HepG2 (cell line): ENCODE data around the gene PDZRN4. TPM values are rescaled to one million over a fixed set of nuclear protein-coding genes. Genes with fewer than 3 reads are reported as not detected.

ENCODE experiments used
- ATAC-seq: fragments of 200-7000 bp; cut with Tn5 transposase; 3 replicates; pipeline ENCODE4 v1.9.1; 2020; ENCODE audit warnings: mild to moderate bottlenecking, moderate library complexity
- BruUV-seq: library from RNA; stranded (reverse); fragments of 400-500 nt; replicated peaks from 2 replicates; lab custom pipeline; 2021; lab: Mats Ljungman, UMichigan
- CTCF ChIA-PET: fragments of 300-600 bp; formaldehyde crosslinking; extraction: SDS; loops from one replicate; lab custom pipeline; 2021; ENCODE audit warnings: low total read pairs, inconsistent platforms, low intra/inter-chr PET ratio; lab: Yijun Ruan, JAX
- POLR2A ChIA-PET: fragments of 350-600 bp; sonication (Branson Sonifier 250); formaldehyde crosslinking; loops from one replicate; lab custom pipeline; 2020; ENCODE audit warnings: antibody characterized with exemption, inconsistent platforms; lab: Yijun Ruan, JAX
- DNase-seq: peaks from one replicate; pipeline ENCODE4 v3.0.0-alpha.2; 2015; ENCODE audit warnings: low spot score
- FAIRE-seq: peaks from 3 replicates; lab custom pipeline; 2011; peaks lifted over from hg19 to GRCh38; lab: Jason Lieb, UNC
- H2AFZ ChIP-seq: one replicate; pipeline ENCODE4 v1.6.1; 2011; ENCODE audit warnings: low read length, inconsistent platforms
- H3K27ac ChIP-seq: fragments of 300-600 bp; 3 replicates; pipeline ENCODE4 v1.8.0; 2011; ENCODE audit warnings: mixed run types, mild to moderate bottlenecking, mixed read lengths, low read length, inconsistent platforms; ENCODE audit not compliant: insufficient read depth; ENCODE audit errors: extremely low read length
- H3K27me3 ChIP-seq, 2 experiments: fragments of 200-600 bp in 1 of 2; 2 replicates in 1 of 2; 3 replicates in 1 of 2; pipeline versions ENCODE4 v1.6.0 to v1.8.0; 2011; ENCODE audit warnings: low read length in 2 of 2, mild to moderate bottlenecking in 2 of 2, moderate library complexity in 2 of 2, inconsistent platforms in 1 of 2; ENCODE audit not compliant: insufficient read depth in 2 of 2, control insufficient read depth in 1 of 2
- H3K36me3 ChIP-seq, 2 experiments: fragments of 200-600 bp in 1 of 2; replicated peaks in 1 of 2; 2 replicates in 1 of 2; 3 replicates in 1 of 2; pipeline versions ENCODE4 v1.5.1 to v1.8.0; 2011; ENCODE audit warnings: low read length in 2 of 2, inconsistent platforms in 1 of 2; ENCODE audit not compliant: insufficient read depth in 2 of 2, control insufficient read depth in 1 of 2
- H3K4me1 ChIP-seq: 2 replicates; pipeline ENCODE4 v1.5.1; 2012; ENCODE audit warnings: low read length, inconsistent platforms; ENCODE audit not compliant: insufficient read depth
- H3K4me2 ChIP-seq: 2 replicates; pipeline ENCODE4 v1.6.0; 2011; ENCODE audit warnings: low read depth, low read length, inconsistent platforms
- H3K4me3 ChIP-seq, 3 experiments: fragments of 200-600 bp in 1 of 3; sonication (generic), shearing (Covaris generic) in 1 of 3; replicated peaks in 1 of 3; 2 replicates each; pipeline ENCODE4 v1.5.1; 2011 to 2016; ENCODE audit warnings: low read length in 3 of 3, inconsistent platforms in 2 of 3, low read depth in 2 of 3, mild to moderate bottlenecking in 2 of 3, control low read depth in 1 of 3, mixed read lengths in 1 of 3; ENCODE audit not compliant: insufficient read depth in 1 of 3
- H3K79me2 ChIP-seq: one replicate; pipeline ENCODE4 v1.6.1; 2011; ENCODE audit warnings: low read length, inconsistent platforms; ENCODE audit not compliant: insufficient read depth
- H3K9ac ChIP-seq: 2 replicates; pipeline ENCODE4 v1.6.0; 2011; ENCODE audit warnings: mild to moderate bottlenecking, low read depth, low read length, inconsistent platforms; ENCODE audit not compliant: insufficient read depth
- H3K9me3 ChIP-seq: 2 replicates; pipeline ENCODE4 v1.5.1; 2012; ENCODE audit warnings: mild to moderate bottlenecking, low read length
- H4K20me1 ChIP-seq: 2 replicates; pipeline ENCODE4 v1.6.0; 2011; ENCODE audit warnings: inconsistent platforms, mild to moderate bottlenecking, low read length, moderate library complexity; ENCODE audit not compliant: insufficient read depth
- AFF4 ChIP-seq: sonication (generic); formaldehyde crosslinking; IDR thresholded peaks from 2 replicates; pipeline ENCODE4 v1.4.0; 2020; ENCODE audit warnings: missing genetic modification reagents
- AGO2 ChIP-seq: fragments of 200-400 bp; formaldehyde crosslinking; optimal IDR thresholded peaks from 2 replicates; pipeline ENCODE3; 2017; ENCODE audit warnings: mild to moderate bottlenecking, low read depth, low read length, moderate library complexity
- ARHGAP35 ChIP-seq: sonication (generic); formaldehyde crosslinking; IDR thresholded peaks from 2 replicates; pipeline ENCODE4 v1.9.0; 2022; ENCODE audit warnings: mild to moderate bottlenecking, inconsistent platforms, moderate library complexity, missing genetic modification reagents, borderline replicate concordance
- ELK4 ChIP-seq: sonication (generic); formaldehyde crosslinking; IDR thresholded peaks from 2 replicates; pipeline ENCODE4 v1.9.0; 2021; ENCODE audit warnings: missing genetic modification reagents, borderline replicate concordance
- JUND ChIP-seq: sonication (generic); formaldehyde crosslinking; IDR thresholded peaks from 2 replicates; pipeline ENCODE4 v1.8.0; 2022; ENCODE audit warnings: mild to moderate bottlenecking, missing genetic modification reagents
- NBN ChIP-seq: fragments of 450-650 bp; conservative IDR thresholded peaks from 2 replicates; pipeline ENCODE4 v1.6.1; 2017
- TEAD2 ChIP-seq: sonication (generic); formaldehyde crosslinking; IDR thresholded peaks from 2 replicates; pipeline ENCODE4 v1.9.0; 2021; ENCODE audit warnings: missing genetic modification reagents
- TFDP2 ChIP-seq: sonication (generic); formaldehyde crosslinking; IDR thresholded peaks from 2 replicates; pipeline ENCODE4 v1.4.0; 2020; ENCODE audit warnings: missing genetic modification reagents
- TOE1 ChIP-seq: sonication (generic); formaldehyde crosslinking; IDR thresholded peaks from 2 replicates; pipeline ENCODE4 v1.4.0; 2020; ENCODE audit warnings: mild to moderate bottlenecking, missing genetic modification reagents
- ZFP90 ChIP-seq: sonication (generic); formaldehyde crosslinking; IDR thresholded peaks from 2 replicates; pipeline ENCODE4 v1.8.0; 2022; ENCODE audit warnings: missing genetic modification reagents, mild to moderate bottlenecking, inconsistent platforms, borderline replicate concordance
- ZNF510 ChIP-seq: sonication (generic); formaldehyde crosslinking; IDR thresholded peaks from 2 replicates; pipeline ENCODE4 v1.4.0; 2020; ENCODE audit warnings: low read depth, mild to moderate bottlenecking, missing genetic modification reagents
- ZNF547 ChIP-seq: sonication (generic); formaldehyde crosslinking; IDR thresholded peaks from 2 replicates; pipeline ENCODE4 v1.5.1; 2020; ENCODE audit warnings: mild to moderate bottlenecking, missing genetic modification reagents
- ZNF589 ChIP-seq: sonication (generic); formaldehyde crosslinking; conservative IDR thresholded peaks from 2 replicates; pipeline ENCODE4 v1.8.0; 2022; ENCODE audit warnings: mild to moderate bottlenecking, moderate library complexity, missing genetic modification reagents
- ZNF775 ChIP-seq: sonication (generic); formaldehyde crosslinking; IDR thresholded peaks from 2 replicates; pipeline ENCODE4 v1.4.0; 2020; ENCODE audit warnings: missing genetic modification reagents, mild to moderate bottlenecking, moderate library complexity, borderline replicate concordance
- ZNF879 ChIP-seq: sonication (generic); formaldehyde crosslinking; IDR thresholded peaks from 2 replicates; pipeline ENCODE4 v1.8.1; 2023; ENCODE audit warnings: missing genetic modification reagents
- WGBS: methylation state at CpG from one replicate; pipeline ENCODE4 v1.1.6; 2017; ENCODE audit warnings: low lambda C conversion rate; 5-methylcytosine and 5-hydroxymethylcytosine counted together
- in situ Hi-C: cut with HindIII; loops from 2 replicates; pipeline ENCODE4 v1.10.0; 2017; ENCODE audit warnings: low pct_unique_long_range_greater_than_20kb; ENCODE audit not compliant: extremely low pct_ligation_motif_present
- intact Hi-C: fragments of 100-400 bp; cut with micrococcal nuclease; formaldehyde crosslinking; loops from one replicate; pipeline ENCODE4 v1.10.0; 2022; ENCODE audit not compliant: unreplicated experiment
- polyA plus RNA-seq, 8 experiments: library from polyadenylated mRNA; depleted of rRNA in 3 of 8; stranded (reverse) in 7 of 8; unstranded in 1 of 8; fragments of >200 nt; fragmentation: Illumina TruSeq in 4 of 8; extraction: Trizol in 4 of 8; gene quantifications; 2 replicates each; pipeline versions ENCODE4 v1.2.1 to v1.2.3, GENCODE V29; 2011 to 2016; ENCODE audit warnings: low read depth in 4 of 8, missing spikeins in 1 of 8, mixed read lengths in 1 of 8; ENCODE audit not compliant: insufficient read depth in 1 of 8
- total RNA-seq, 5 experiments: library from RNA; depleted of rRNA; stranded (reverse); fragments of >200 nt; fragmentation: Illumina TruSeq; extraction: Trizol; gene quantifications; 2 replicates each; pipeline ENCODE4 v1.2.3, GENCODE V29; 2016; ENCODE audit warnings: low read depth in 1 of 5

Gene PDZRN4
- total and polyA plus RNA-seq, 2 of the 13 experiments (the other 11 are each of a cell fraction or from before 2014, with no cell fraction given) = not detected

- H2AFZ ChIP-seq = no peak overlapping the region
- no peaks in the 10 kb centered on the region for H4K20me1 ChIP-seq
- H3K27me3 ChIP-seq = no peaks in the 10 kb centered on the region
- no peaks in the 10 kb centered on the region for H3K9me3 ChIP-seq
- FAIRE-seq (no peak), ATAC-seq (no peak), DNase-seq (no peak)
- no peak overlapping the region for H3K27ac ChIP-seq
- ChIA-PET POLR2A (no interaction called here), CTCF (no interaction called here)
- no peaks in the 10 kb centered on the region for H3K79me2 ChIP-seq
- H3K4me3 ChIP-seq = no peak overlapping the region
- intact Hi-C loops (no loop called here), in situ Hi-C loops (no loop called here)
- WGBS = 5% methylated on average over 2 of the region's 3 CpGs
- no TSS peak for BruUV-seq
- H3K36me3 ChIP-seq = no peaks in the 10 kb centered on the region
- no peak overlapping the region for H3K9ac ChIP-seq
- no peak for TF ChIP-seq ZNF775 (CRISPR knock-in tag)
- no peak for TF ChIP-seq NBN
- no peak for TF ChIP-seq AGO2
- no peak for TF ChIP-seq ZNF510 (CRISPR knock-in tag)
- TF ChIP-seq ZNF879 (CRISPR knock-in tag) = no peak
- no peak for TF ChIP-seq TOE1 (CRISPR knock-in tag)
- TF ChIP-seq ZNF547 (CRISPR knock-in tag) = no peak
- no peak for TF ChIP-seq JUND (CRISPR knock-in tag)
- TF ChIP-seq AFF4 = no peak
- no peak for TF ChIP-seq ELK4 (CRISPR knock-in tag)
- no peak for TF ChIP-seq ZFP90 (CRISPR knock-in tag)
- TF ChIP-seq TEAD2 (CRISPR knock-in tag) = no peak
- no peak for TF ChIP-seq ARHGAP35 (CRISPR knock-in tag)
- TF ChIP-seq TFDP2 (CRISPR knock-in tag) = no peak
- no peak for TF ChIP-seq ZNF589 (CRISPR knock-in tag)
- H3K4me2 ChIP-seq = no peak overlapping the region
- peaks cover 8% of the 10 kb centered on the region; the same call in 1 of the 2 replicates for H3K4me1 ChIP-seq
Measured at GRCh38 chr12:41289501-41289900, 101.4 kb downstream of the PDZRN4 start.
